GM23248 (cell line): ENCODE results near the gene GSG1L. TPM values are rescaled to one million over a fixed set of nuclear protein-coding genes. Genes with fewer than 3 reads are reported as not detected.

Experiments used
- DNase-seq: peaks from one replicate; pipeline ENCODE4 v3.0.0-alpha.2; 2015
- H2AFZ ChIP-seq: fragments of 200-600 bp; sonication (generic); 2 replicates; pipeline ENCODE4 v1.6.1; 2016; ENCODE audit warnings: antibody characterized with exemption
- H3F3A ChIP-seq: fragments of 200-600 bp; sonication (generic); 2 replicates; pipeline ENCODE4 v1.6.1; 2016; ENCODE audit warnings: mild to moderate bottlenecking, antibody characterized with exemption, mixed run types; ENCODE audit not compliant: insufficient read depth
- H3K27ac ChIP-seq: fragments of 200-600 bp; sonication (generic); 2 replicates; pipeline ENCODE4 v1.5.1; 2016; ENCODE audit warnings: mild to moderate bottlenecking
- H3K27me3 ChIP-seq: fragments of 200-600 bp; sonication (generic); replicated peaks from 2 replicates; pipeline ENCODE4 v1.6.1; 2016; ENCODE audit warnings: mild to moderate bottlenecking; ENCODE audit not compliant: insufficient read depth
- H3K36me3 ChIP-seq: fragments of 200-600 bp; sonication (generic); 2 replicates; pipeline ENCODE4 v1.6.1; 2016; ENCODE audit warnings: low read depth, mild to moderate bottlenecking
- H3K4me1 ChIP-seq: fragments of 200-600 bp; sonication (generic); 2 replicates; pipeline ENCODE4 v1.6.1; 2016; ENCODE audit warnings: mild to moderate bottlenecking; ENCODE audit not compliant: insufficient read depth
- H3K4me2 ChIP-seq: fragments of 200-600 bp; sonication (generic); one replicate; pipeline ENCODE4 v1.6.1; 2016; ENCODE audit warnings: mild to moderate bottlenecking; ENCODE audit not compliant: unreplicated experiment
- H3K4me3 ChIP-seq: fragments of 200-600 bp; sonication (generic); 2 replicates; pipeline ENCODE4 v1.5.1; 2016; ENCODE audit warnings: mild to moderate bottlenecking
- H3K79me2 ChIP-seq: fragments of 200-600 bp; sonication (generic); 2 replicates; pipeline ENCODE4 v1.6.1; 2016; ENCODE audit warnings: mild to moderate bottlenecking; ENCODE audit not compliant: insufficient read depth
- H3K9ac ChIP-seq: fragments of 200-600 bp; sonication (generic); 2 replicates; pipeline ENCODE4 v1.6.1; 2016; ENCODE audit warnings: mild to moderate bottlenecking
- H3K9me2 ChIP-seq: fragments of 200-600 bp; sonication (generic); 2 replicates; pipeline ENCODE4 v1.6.1; 2016; ENCODE audit warnings: mixed run types, mild to moderate bottlenecking, moderate library complexity; ENCODE audit not compliant: insufficient read depth
- H3K9me3 ChIP-seq: fragments of 200-600 bp; sonication (generic); one replicate; pipeline ENCODE4 v1.6.1; 2017; ENCODE audit warnings: low read depth
- H4K20me1 ChIP-seq: fragments of 200-600 bp; sonication (generic); 2 replicates; pipeline ENCODE4 v1.6.0; 2016; ENCODE audit not compliant: insufficient read depth
- EZH2 ChIP-seq: fragments of 200-600 bp; sonication (generic); IDR thresholded peaks from 2 replicates; pipeline ENCODE4 v1.6.1; 2018; ENCODE audit warnings: antibody characterized with exemption, mild to moderate bottlenecking; ENCODE audit not compliant: insufficient read depth, poor library complexity, severe bottlenecking
- EZH2phosphoT487 ChIP-seq: fragments of 200-600 bp; sonication (generic); IDR thresholded peaks from 2 replicates; pipeline ENCODE4 v1.6.1; 2018; ENCODE audit warnings: antibody characterized with exemption, moderate library complexity, mild to moderate bottlenecking, low read depth; ENCODE audit not compliant: insufficient read depth
- WGBS, 2 experiments: methylation state at CpG; one replicate each; pipeline ENCODE4 v1.1.6; 2015 to 2017; ENCODE audit warnings: low lambda C conversion rate in 2 of 2, low coverage in 1 of 2; ENCODE audit errors: missing lambda C conversion rate in 2 of 2; 5-methylcytosine and 5-hydroxymethylcytosine counted together
- in situ Hi-C: fragments of 300-500 bp; cut with MboI; formaldehyde crosslinking; loops from 2 replicates; pipeline ENCODE4 v1.15.0; 2020
- polyA plus RNA-seq: library from polyadenylated mRNA; unstranded; fragments of >200 nt; fragmentation: Nextera tagmentation; extraction: Ambion mirVana; gene quantifications from 2 replicates; pipeline ENCODE4 v1.2.1, GENCODE V29; 2016
- total RNA-seq: library from RNA; depleted of rRNA; stranded (reverse); fragments of >200 nt; shearing (Covaris generic); gene quantifications from 2 replicates; pipeline ENCODE4 v1.2.3, GENCODE V29; 2014

The GSG1L gene
- total and polyA plus RNA-seq, 2 experiments from 2014 or later: not detected

- 38 to 39% methylated on average over 7 of the region's 7 CpGs for WGBS, 2 experiments
- no peak overlapping the region for H2AFZ ChIP-seq
- H3F3A ChIP-seq: no peaks in the 10 kb centered on the region
- TF ChIP-seq EZH2: no peak
- no peak for TF ChIP-seq EZH2phosphoT487
- no peak overlapping the region for H3K9ac ChIP-seq
- no peaks in the 10 kb centered on the region for H3K36me3 ChIP-seq
- no peaks in the 10 kb centered on the region for H3K9me2 ChIP-seq
- H3K9me3 ChIP-seq: no peaks in the 10 kb centered on the region
- no peak overlapping the region for H3K4me3 ChIP-seq
- H4K20me1 ChIP-seq: no peaks in the 10 kb centered on the region
- no peak for DNase-seq
- no peak overlapping the region for H3K27ac ChIP-seq
- H3K79me2 ChIP-seq: no peaks in the 10 kb centered on the region
- in situ Hi-C loops: no loop called here
- H3K4me1 ChIP-seq: no peaks in the 10 kb centered on the region
- no peak overlapping the region for H3K4me2 ChIP-seq
- H3K27me3 ChIP-seq: peaks cover 5% of the 10 kb centered on the region; the same call in 1 of the 2 replicates
Measured at GRCh38 chr16:27963471-27963965, 100.0 kb downstream of the GSG1L start.

GRCh38 chr16:27962197-27962596 is 101.3 kb downstream of the GSG1L start:
- Histone ChIP-seq H3K9me3 (no peaks in the 10 kb centered on the region), H3K4me3 (no peak overlapping the region), H3K9ac (no peak overlapping the region), H3K27ac (no peak overlapping the region), H3K4me2 (no peak overlapping the region), H3K4me1 (no peaks in the 10 kb centered on the region), H2AFZ (no peak overlapping the region), H3F3A (no peaks in the 10 kb centered on the region), H3K36me3 (no peaks in the 10 kb centered on the region), H3K27me3 (peaks cover 5% of the 10 kb centered on the region; the same call in 1 of the 2 replicates), H3K9me2 (no peaks in the 10 kb centered on the region), H4K20me1 (no peaks in the 10 kb centered on the region), H3K79me2 (no peaks in the 10 kb centered on the region)
- in situ Hi-C loops: no loop called here
- TF ChIP-seq EZH2: no peak
- TF ChIP-seq EZH2phosphoT487: no peak
- DNase-seq: no peak

- no peaks in the 10 kb centered on the region for H3F3A ChIP-seq
- in situ Hi-C loops: no loop called here
- TF ChIP-seq EZH2phosphoT487 (no peak), EZH2 (no peak)
- no peaks in the 10 kb centered on the region; the same call in 1 of the 2 replicates for H3K27me3 ChIP-seq
- H3K9me3 ChIP-seq: no peaks in the 10 kb centered on the region
- H3K9ac ChIP-seq: no peak overlapping the region
- no peak for DNase-seq
- H3K4me3 ChIP-seq: no peak overlapping the region
- H3K9me2 ChIP-seq: no peaks in the 10 kb centered on the region
- no peaks in the 10 kb centered on the region for H4K20me1 ChIP-seq
- no peak overlapping the region for H3K4me2 ChIP-seq
- H3K4me1 ChIP-seq: no peaks in the 10 kb centered on the region
- H3K79me2 ChIP-seq: no peaks in the 10 kb centered on the region
- 68 to 96% methylated on average over 3 of the region's 3 CpGs for WGBS, 2 experiments
- H2AFZ ChIP-seq: no peak overlapping the region
- no peak overlapping the region for H3K27ac ChIP-seq
- H3K36me3 ChIP-seq: no peaks in the 10 kb centered on the region
Measured at GRCh38 chr16:27961296-27961620, 102.3 kb downstream of the GSG1L start.

- 60 to 63% methylated on average over 17 of the region's 17 CpGs for WGBS, 2 experiments
- DNase-seq: no peak
- in situ Hi-C loops: no loop called here
Measured at GRCh38 chr16:27960619-27961295, 102.8 kb downstream of the GSG1L start.

GRCh38 chr16:27959914-27960313 is 103.6 kb downstream of the GSG1L start:
- DNase-seq: no peak
- Histone ChIP-seq H3K36me3 (no peaks in the 10 kb centered on the region), H2AFZ (no peak overlapping the region), H3K9ac (no peak overlapping the region), H3K79me2 (no peaks in the 10 kb centered on the region), H3K27me3 (no peaks in the 10 kb centered on the region; the same call in 1 of the 2 replicates), H3K9me3 (no peaks in the 10 kb centered on the region), H3K4me3 (no peak overlapping the region), H3K27ac (no peak overlapping the region), H3F3A (no peaks in the 10 kb centered on the region), H3K4me1 (no peaks in the 10 kb centered on the region), H3K4me2 (no peak overlapping the region), H4K20me1 (no peaks in the 10 kb centered on the region), H3K9me2 (no peaks in the 10 kb centered on the region)
- no peak for TF ChIP-seq EZH2
- TF ChIP-seq EZH2phosphoT487: no peak
- in situ Hi-C loops: no loop called here
- 14 to 26% methylated on average over 4 of the region's 4 CpGs for WGBS, 2 experiments

More at GRCh38 chr16:27960619-27961295, 102.8 kb downstream of the GSG1L start:
- Histone ChIP-seq H3K27ac (no peak overlapping the region), H3K9ac (no peak overlapping the region), H3K4me3 (no peak overlapping the region), H4K20me1 (no peaks in the 10 kb centered on the region), H3K4me2 (no peak overlapping the region), H3K27me3 (no peaks in the 10 kb centered on the region; the same call in 1 of the 2 replicates), H3K9me3 (no peaks in the 10 kb centered on the region), H3K9me2 (no peaks in the 10 kb centered on the region), H2AFZ (no peak overlapping the region), H3F3A (no peaks in the 10 kb centered on the region), H3K79me2 (no peaks in the 10 kb centered on the region), H3K36me3 (no peaks in the 10 kb centered on the region), H3K4me1 (no peaks in the 10 kb centered on the region)
- no peak for TF ChIP-seq EZH2
- TF ChIP-seq EZH2phosphoT487: no peak
